Cardiac fibroblast (primary cell): ENCODE results near the gene MID1IP1.

Experiments used
- DNase-seq, 2 donors: peaks; one replicate each; pipeline versions ENCODE4 v3.0.0 to v3.0.0-alpha.2; 2010; ENCODE audit warnings: low read depth in 2 of 2
- H3K4me3 ChIP-seq, 2 donors: replicated peaks in 1 of 2; 1 replicate in 1 of 2; 2 replicates in 1 of 2; pipeline ENCODE4 v1.5.1; 2011; ENCODE audit warnings: low read depth in 2 of 2, low read length in 2 of 2, mild to moderate bottlenecking in 2 of 2, moderate library complexity in 1 of 2
- CTCF ChIP-seq: IDR thresholded peaks from one replicate; pipeline ENCODE4 v1.5.1; 2011; ENCODE audit warnings: low read depth, mild to moderate bottlenecking, low read length, inconsistent platforms

Gene MID1IP1

GRCh38 chrX:38817004-38817703 is 15.9 kb downstream of the MID1IP1 start:
- DNase-seq, result peak; percentile 43 to 74
- no peak overlapping the region for H3K4me3 ChIP-seq

GRCh38 chrX:38819163-38819562 is 17.9 kb downstream of the MID1IP1 start:
- H3K4me3 ChIP-seq, result no peak overlapping the region
- DNase-seq, result no peak
- TF ChIP-seq CTCF, result no peak

More at GRCh38 chrX:38817004-38817703, 15.9 kb downstream of the MID1IP1 start:
- no peak for TF ChIP-seq CTCF

GRCh38 chrX:38819709-38820108 is 18.4 kb downstream of the MID1IP1 start:
- no peak for TF ChIP-seq CTCF
- DNase-seq, result no peak
- H3K4me3 ChIP-seq, result no peak overlapping the region

- no peak overlapping the region for H3K4me3 ChIP-seq
- no peak for DNase-seq
- no peak for TF ChIP-seq CTCF
Measured at GRCh38 chrX:38820751-38821150, 19.5 kb downstream of the MID1IP1 start.

GRCh38 chrX:38824176-38824575 is 22.9 kb downstream of the MID1IP1 start:
- H3K4me3 ChIP-seq, result no peak overlapping the region
- DNase-seq, result no peak

GRCh38 chrX:38831949-38832348 is 30.7 kb downstream of the MID1IP1 start:
- DNase-seq, result no peak
- no peak overlapping the region for H3K4me3 ChIP-seq
- TF ChIP-seq CTCF, result no peak

More at GRCh38 chrX:38824176-38824575, 22.9 kb downstream of the MID1IP1 start:
- no peak for TF ChIP-seq CTCF

- no peak for TF ChIP-seq CTCF
- no peak overlapping the region for H3K4me3 ChIP-seq
- peak in 1 of 2 donors; percentile 1 for DNase-seq
Measured at GRCh38 chrX:38837389-38837788, 36.1 kb downstream of the MID1IP1 start.
